ENCODE data around the gene MPHOSPH10.

DNA sequence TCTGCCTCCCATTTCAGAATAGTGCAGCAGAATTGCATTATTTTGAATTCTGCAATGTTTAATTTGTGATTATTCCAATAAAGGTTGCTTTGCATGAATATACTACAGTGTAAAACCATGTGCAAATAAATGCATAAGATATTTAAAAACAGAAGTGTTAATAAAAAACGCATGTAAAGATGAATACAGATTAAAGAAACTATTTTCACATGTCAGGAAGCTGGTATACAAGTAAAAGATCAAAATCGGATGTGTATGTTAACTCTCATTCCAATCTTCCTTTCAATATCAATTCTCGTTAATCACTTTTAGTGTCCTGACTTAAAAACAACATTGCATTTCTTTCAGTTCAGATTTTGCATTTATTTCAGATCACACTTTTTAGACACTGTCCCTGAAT is 3.5 kb upstream of the MPHOSPH10 start:
- TF ChIP-seq, protein P1, sequence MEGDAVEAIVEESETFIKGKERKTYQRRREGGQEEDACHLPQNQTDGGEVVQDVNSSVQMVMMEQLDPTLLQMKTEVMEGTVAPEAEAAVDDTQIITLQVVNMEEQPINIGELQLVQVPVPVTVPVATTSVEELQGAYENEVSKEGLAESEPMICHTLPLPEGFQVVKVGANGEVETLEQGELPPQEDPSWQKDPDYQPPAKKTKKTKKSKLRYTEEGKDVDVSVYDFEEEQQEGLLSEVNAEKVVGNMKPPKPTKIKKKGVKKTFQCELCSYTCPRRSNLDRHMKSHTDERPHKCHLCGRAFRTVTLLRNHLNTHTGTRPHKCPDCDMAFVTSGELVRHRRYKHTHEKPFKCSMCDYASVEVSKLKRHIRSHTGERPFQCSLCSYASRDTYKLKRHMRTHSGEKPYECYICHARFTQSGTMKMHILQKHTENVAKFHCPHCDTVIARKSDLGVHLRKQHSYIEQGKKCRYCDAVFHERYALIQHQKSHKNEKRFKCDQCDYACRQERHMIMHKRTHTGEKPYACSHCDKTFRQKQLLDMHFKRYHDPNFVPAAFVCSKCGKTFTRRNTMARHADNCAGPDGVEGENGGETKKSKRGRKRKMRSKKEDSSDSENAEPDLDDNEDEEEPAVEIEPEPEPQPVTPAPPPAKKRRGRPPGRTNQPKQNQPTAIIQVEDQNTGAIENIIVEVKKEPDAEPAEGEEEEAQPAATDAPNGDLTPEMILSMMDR (IDR thresholded peaks at IDR 0.05; ENCODE audit: low read length), result no peak
- no peak for TF ChIP-seq EZH2 (IDR thresholded peaks at IDR 0.05; ENCODE audit: borderline replicate concordance, low read length)
